SKM-1 treated with dmso at 0.1 percent for 144 hours (cell line): Measurements from ENCODE around the gene ZNF334.

Experiments
- DNase-seq: peaks from one replicate; lab custom pipeline; 2025; ENCODE audit not compliant: unreplicated experiment; lab: John Stamatoyannopoulos, UW

The ZNF334 gene

GRCh38 chr20:46488451-46488850, 24.9 kb downstream of the ZNF334 start:
- DNase-seq: no peak

- DNase-seq: no peak
Observed at GRCh38 chr20:46487628-46488027, 25.7 kb downstream of the ZNF334 start.

GRCh38 chr20:46485431-46485830, 27.9 kb downstream of the ZNF334 start:
- no peak for DNase-seq

- DNase-seq: no peak
Observed at GRCh38 chr20:46484954-46485353, 28.4 kb downstream of the ZNF334 start.

GRCh38 chr20:46483879-46484278, 29.5 kb downstream of the ZNF334 start:
- DNase-seq: no peak

GRCh38 chr20:46482864-46483263, 30.5 kb downstream of the ZNF334 start:
- no peak for DNase-seq

GRCh38 chr20:46477640-46478039, 35.7 kb downstream of the ZNF334 start:
- no peak for DNase-seq

- DNase-seq: no peak
Observed at GRCh38 chr20:46477225-46477624, 36.1 kb downstream of the ZNF334 start.

GRCh38 chr20:46468508-46468907, 44.9 kb downstream of the ZNF334 start:
- no peak for DNase-seq

- DNase-seq: no peak
Observed at GRCh38 chr20:46464451-46464850, 48.9 kb downstream of the ZNF334 start.

- DNase-seq: no peak
Observed at GRCh38 chr20:46463852-46464251, 49.5 kb downstream of the ZNF334 start.

- no peak for DNase-seq
Observed at GRCh38 chr20:46461808-46462207, 51.6 kb downstream of the ZNF334 start.

GRCh38 chr20:46458866-46459750, 54.3 kb downstream of the ZNF334 start:
- no peak for DNase-seq

GRCh38 chr20:46456255-46457028, 56.9 kb downstream of the ZNF334 start:
- no peak for DNase-seq

GRCh38 chr20:46455729-46456128, 57.6 kb downstream of the ZNF334 start:
- no peak for DNase-seq
